Mesenchymal stem cell (in vitro differentiated cells and primary cell): ENCODE results near the gene SOWAHB.

Source experiments
- DNase-seq: peaks from one replicate; pipeline ENCODE4 v3.0.0-alpha.2; 2013
- H2AFZ ChIP-seq: one replicate; pipeline ENCODE4 v1.6.1; 2013; ENCODE audit warnings: low read depth, mild to moderate bottlenecking, control low read depth, inconsistent platforms, low read length, moderate library complexity
- H2AK5ac ChIP-seq: 2 replicates; pipeline ENCODE4 v1.6.1; 2013; ENCODE audit warnings: low read length, moderate library complexity, mild to moderate bottlenecking, inconsistent platforms; ENCODE audit not compliant: severe bottlenecking
- H2BK120ac ChIP-seq: one replicate; pipeline ENCODE4 v1.6.1; 2013; ENCODE audit warnings: low read depth, mild to moderate bottlenecking, inconsistent platforms, low read length, moderate library complexity
- H2BK12ac ChIP-seq, 2 experiments: one replicate each; pipeline ENCODE4 v1.6.1; 2013; ENCODE audit warnings: inconsistent platforms in 2 of 2, low read length in 2 of 2, mild to moderate bottlenecking in 2 of 2, moderate library complexity in 2 of 2, control low read depth in 1 of 2
- H2BK15ac ChIP-seq: one replicate; pipeline ENCODE4 v1.6.1; 2013; ENCODE audit warnings: mild to moderate bottlenecking, low read depth, inconsistent platforms; ENCODE audit not compliant: poor library complexity, severe bottlenecking
- H2BK5ac ChIP-seq: 2 replicates; pipeline ENCODE4 v1.6.1; 2013; ENCODE audit warnings: low read depth, mild to moderate bottlenecking, low read length, control low read depth, inconsistent platforms; ENCODE audit not compliant: poor library complexity, severe bottlenecking
- H3K14ac ChIP-seq, 2 experiments: one replicate each; pipeline ENCODE4 v1.6.1; 2013; ENCODE audit warnings: inconsistent platforms in 2 of 2, low read length in 2 of 2, control low read depth in 1 of 2, mild to moderate bottlenecking in 1 of 2, moderate library complexity in 1 of 2
- H3K18ac ChIP-seq, 2 experiments: one replicate each; pipeline ENCODE4 v1.6.1; 2013; ENCODE audit warnings: inconsistent platforms in 2 of 2, low read length in 2 of 2, control low read depth in 1 of 2, low read depth in 1 of 2, mild to moderate bottlenecking in 1 of 2
- H3K23ac ChIP-seq, 2 experiments: one replicate each; pipeline ENCODE4 v1.6.1; 2013; ENCODE audit warnings: inconsistent platforms in 2 of 2, low read length in 2 of 2, mild to moderate bottlenecking in 2 of 2, moderate library complexity in 2 of 2, control low read depth in 1 of 2
- H3K27ac ChIP-seq: 2 replicates; pipeline ENCODE4 v1.5.1; 2013; ENCODE audit warnings: mild to moderate bottlenecking, moderate library complexity, low read length, control low read depth, inconsistent platforms; ENCODE audit not compliant: poor library complexity, severe bottlenecking
- H3K27me3 ChIP-seq, 2 experiments: 2 replicates each; pipeline versions ENCODE4 v1.6.1 to v1.7.0; 2013; ENCODE audit warnings: low read length in 2 of 2, mild to moderate bottlenecking in 2 of 2, moderate library complexity in 2 of 2, control low read depth in 1 of 2, inconsistent platforms in 1 of 2; ENCODE audit not compliant: control insufficient read depth in 1 of 2, insufficient read depth in 1 of 2
- H3K36me3 ChIP-seq, 2 experiments: 2 replicates each; pipeline versions ENCODE4 v1.6.1 to v1.7.0; 2013; ENCODE audit warnings: low read length in 2 of 2, control low read depth in 1 of 2, inconsistent platforms in 1 of 2, low read depth in 1 of 2, mild to moderate bottlenecking in 1 of 2; ENCODE audit not compliant: insufficient read depth in 2 of 2, control insufficient read depth in 1 of 2
- H3K4ac ChIP-seq, 2 experiments: one replicate each; pipeline ENCODE4 v1.6.1; 2013; ENCODE audit warnings: inconsistent platforms in 2 of 2, low read length in 2 of 2, mild to moderate bottlenecking in 2 of 2, moderate library complexity in 2 of 2, control low read depth in 1 of 2, low read depth in 1 of 2
- H3K4me1 ChIP-seq: 2 replicates; pipeline ENCODE4 v1.6.1; 2013; ENCODE audit warnings: low read depth, low read length, control low read depth; ENCODE audit not compliant: control insufficient read depth, insufficient read depth
- H3K4me2 ChIP-seq: 2 replicates; pipeline ENCODE4 v1.6.1; 2013; ENCODE audit warnings: low read length, mild to moderate bottlenecking, inconsistent platforms; ENCODE audit not compliant: poor library complexity, severe bottlenecking
- H3K4me3 ChIP-seq, 2 experiments: 2 replicates each; pipeline versions ENCODE4 v1.5.1 to v1.7.0; 2013; ENCODE audit warnings: low read length in 2 of 2, mild to moderate bottlenecking in 2 of 2, control low read depth in 1 of 2, low read depth in 1 of 2; ENCODE audit not compliant: insufficient read depth in 1 of 2
- H3K79me1 ChIP-seq: replicated peaks from 2 replicates; pipeline ENCODE4 v1.6.1; 2013; ENCODE audit warnings: mild to moderate bottlenecking, control low read depth, low read length, inconsistent platforms; ENCODE audit not compliant: poor library complexity, severe bottlenecking
- H3K9ac ChIP-seq: 2 replicates; pipeline ENCODE4 v1.7.0; 2013; ENCODE audit warnings: mild to moderate bottlenecking, low read length, moderate library complexity
- H3K9me3 ChIP-seq: 2 replicates; pipeline ENCODE4 v1.7.0; 2013; ENCODE audit warnings: mild to moderate bottlenecking, low read length; ENCODE audit not compliant: control insufficient read depth
- H4K8ac ChIP-seq: one replicate; pipeline ENCODE4 v1.6.1; 2013; ENCODE audit warnings: inconsistent platforms, mild to moderate bottlenecking, low read length, moderate library complexity
- H4K91ac ChIP-seq: one replicate; pipeline ENCODE4 v1.6.1; 2013; ENCODE audit warnings: mild to moderate bottlenecking, low read length, inconsistent platforms
- WGBS: methylation state at CpG from one replicate; pipeline ENCODE4 v1.1.7; 2013; ENCODE audit warnings: mixed read lengths; 5-methylcytosine and 5-hydroxymethylcytosine counted together

SOWAHB gene

DNA sequence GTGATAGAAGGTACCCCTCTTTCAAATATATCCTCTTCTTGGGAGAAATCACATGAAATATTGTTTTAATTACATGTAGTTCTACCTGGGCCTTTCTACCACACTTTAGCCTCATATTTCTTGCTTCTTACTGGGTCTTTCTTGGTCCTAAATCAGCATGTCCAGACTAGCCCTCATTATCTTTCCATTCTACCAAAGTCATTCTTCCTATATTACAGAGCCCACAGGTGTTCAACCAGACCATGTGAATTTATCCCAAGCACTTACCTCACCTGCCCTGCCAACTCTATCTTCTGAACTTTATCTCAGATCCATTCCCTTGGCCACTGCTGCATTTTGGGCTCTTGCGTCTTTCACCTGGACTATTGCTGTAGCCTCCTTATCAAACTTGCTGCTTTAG is 11.8 kb upstream of the SOWAHB start:
- Histone ChIP-seq H3K27ac (no peak overlapping the region), H3K9ac (no peak overlapping the region), H3K4me3 (no peak overlapping the region), H3K4ac (no peak overlapping the region), H2AFZ (no peak overlapping the region), H4K91ac (no peak overlapping the region), H2BK12ac (no peak overlapping the region), H3K9me3 (no peaks in the 10 kb centered on the region), H2BK120ac (no peak overlapping the region), H2AK5ac (no peak overlapping the region), H3K27me3 (no peaks in the 10 kb centered on the region), H4K8ac (no peak overlapping the region), H2BK15ac (no peak overlapping the region), H2BK5ac (no peak overlapping the region), H3K18ac (no peak overlapping the region), H3K14ac (no peak overlapping the region), H3K4me2 (no peak overlapping the region), H3K79me1 (no peaks in the 10 kb centered on the region), H3K23ac (no peak overlapping the region), H3K36me3 (no peaks in the 10 kb centered on the region), H3K4me1 (no peaks in the 10 kb centered on the region)
- WGBS = 100% methylated on average over 1 of the region's 1 CpG
- DNase-seq = no peak

DNA sequence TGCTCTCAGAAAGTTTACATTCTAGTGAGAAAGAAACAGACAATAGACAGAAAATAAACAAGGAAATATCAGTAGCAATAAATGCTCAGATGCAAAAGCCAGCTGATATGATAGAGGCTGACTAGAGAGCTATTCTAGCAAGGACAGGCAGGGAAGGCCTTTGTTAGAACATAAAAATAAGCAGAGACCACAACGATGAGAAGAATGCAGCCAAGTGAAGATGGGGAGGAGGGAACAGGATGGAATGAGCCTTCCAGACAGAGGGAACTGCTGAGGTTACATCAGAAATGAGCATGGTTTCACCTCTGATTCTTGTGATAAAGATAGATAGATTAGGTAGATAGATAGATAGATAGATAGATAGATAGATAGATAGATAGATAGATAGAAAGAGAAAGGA is 7.6 kb upstream of the SOWAHB start:
- no peak overlapping the region for H3K23ac ChIP-seq
- peak overlapping the region; percentile 82 for H3K27ac ChIP-seq
- no peaks in the 10 kb centered on the region for H3K36me3 ChIP-seq
- H4K91ac ChIP-seq = no peak overlapping the region
- 14% methylated on average over 1 of the region's 1 CpG for WGBS
- H3K9me3 ChIP-seq = no peaks in the 10 kb centered on the region
- H3K9ac ChIP-seq = no peak overlapping the region
- no peak overlapping the region for H3K4me2 ChIP-seq
- no peak overlapping the region for H2AFZ ChIP-seq
- peaks cover 0 to 13% of the 10 kb centered on the region in 2 experiments for H3K27me3 ChIP-seq
- H3K14ac ChIP-seq = no peak overlapping the region
- H4K8ac ChIP-seq = no peak overlapping the region
- peak; percentile 70 for DNase-seq
- no peak overlapping the region for H2BK12ac ChIP-seq
- no peak overlapping the region for H3K4me3 ChIP-seq
- H3K4ac ChIP-seq = no peak overlapping the region
- H2AK5ac ChIP-seq = no peak overlapping the region
- H2BK5ac ChIP-seq = no peak overlapping the region
- H3K18ac ChIP-seq = no peak overlapping the region
- no peaks in the 10 kb centered on the region for H3K79me1 ChIP-seq
- H2BK120ac ChIP-seq = no peak overlapping the region
- no peak overlapping the region for H2BK15ac ChIP-seq
- H3K4me1 ChIP-seq = no peaks in the 10 kb centered on the region

DNA sequence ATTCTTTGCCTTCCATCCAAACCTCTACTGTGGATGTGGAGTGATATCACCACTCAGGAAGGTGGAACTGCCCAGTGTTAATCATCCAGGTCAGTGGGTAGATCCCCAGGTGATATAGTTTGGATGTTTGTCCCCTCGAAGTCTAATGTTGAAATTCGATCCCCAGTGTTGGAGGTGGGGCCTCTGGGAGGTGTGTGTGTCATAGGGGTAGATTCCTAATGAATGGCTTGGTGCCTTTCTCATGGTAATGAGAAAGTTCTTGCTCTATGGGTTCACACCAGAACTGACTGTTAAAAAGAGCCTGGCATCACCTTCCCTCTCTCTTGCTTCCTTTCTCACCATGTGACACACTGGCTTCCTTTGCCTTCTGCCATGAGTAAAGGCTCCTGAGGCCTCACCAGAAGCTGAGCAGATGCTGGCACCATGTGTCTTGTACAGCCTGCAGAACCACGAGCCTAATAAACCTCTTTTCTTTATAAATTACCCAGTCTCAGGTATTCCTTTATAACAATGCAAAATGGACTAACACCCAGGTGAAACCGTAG is 6.8 kb upstream of the SOWAHB start:
- WGBS = 84% methylated on average over 3 of the region's 4 CpGs
- Histone ChIP-seq H3K9me3 (no peaks in the 10 kb centered on the region), H3K23ac (no peak overlapping the region)

DNA sequence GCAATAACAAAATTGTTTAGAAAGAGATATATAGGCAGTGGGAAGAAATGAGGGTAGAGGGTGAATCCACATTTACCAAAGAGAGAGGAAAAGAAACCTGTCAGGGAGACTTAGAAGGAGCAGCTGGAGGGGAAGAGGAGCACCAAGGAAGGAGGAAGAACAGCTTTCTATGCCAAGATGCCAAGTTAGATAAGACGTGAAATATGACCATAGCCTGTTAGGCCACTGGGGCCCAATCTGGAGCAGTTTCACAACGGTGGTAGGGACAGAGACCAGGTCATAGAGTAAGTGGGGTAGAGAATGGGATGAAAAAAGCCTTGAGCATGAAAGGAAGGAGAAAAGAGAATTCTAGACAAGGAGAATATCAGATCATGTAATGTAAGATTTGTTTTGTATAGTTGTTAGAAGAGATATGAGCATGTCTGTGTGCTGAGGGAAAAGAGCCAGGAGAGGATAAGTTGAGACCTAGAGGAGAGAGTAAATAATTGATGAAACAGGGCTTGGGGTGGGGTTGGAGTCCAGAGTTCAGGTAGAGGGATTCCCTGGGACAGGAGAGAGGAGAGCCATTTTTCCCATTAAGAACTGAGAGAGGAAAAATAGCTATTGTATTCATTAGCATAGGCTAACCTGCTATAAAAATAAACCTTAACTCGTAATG is 4.4 kb upstream of the SOWAHB start:
- H3K4ac ChIP-seq = no peak overlapping the region
- H2BK12ac ChIP-seq = no peak overlapping the region
- no peak overlapping the region for H3K18ac ChIP-seq
- no peak for DNase-seq
- no peak overlapping the region for H3K23ac ChIP-seq
- no peak overlapping the region for H3K27ac ChIP-seq
- H2BK120ac ChIP-seq = no peak overlapping the region
- H3K36me3 ChIP-seq = no peaks in the 10 kb centered on the region
- H3K4me3 ChIP-seq = no peak overlapping the region
- no peak overlapping the region for H2BK15ac ChIP-seq
- no peak overlapping the region for H3K9ac ChIP-seq
- H3K14ac ChIP-seq = no peak overlapping the region
- peaks cover 0 to 42% of the 10 kb centered on the region in 2 experiments for H3K27me3 ChIP-seq
- no peak overlapping the region for H2AK5ac ChIP-seq
- H4K91ac ChIP-seq = no peak overlapping the region
- no peaks in the 10 kb centered on the region for H3K9me3 ChIP-seq
- H3K4me1 ChIP-seq = peaks cover 5% of the 10 kb centered on the region
- 75% methylated on average over 3 of the region's 3 CpGs for WGBS
- no peak overlapping the region for H2BK5ac ChIP-seq
- H4K8ac ChIP-seq = no peak overlapping the region
- no peak overlapping the region for H3K4me2 ChIP-seq
- H2AFZ ChIP-seq = no peak overlapping the region
- H3K79me1 ChIP-seq = no peaks in the 10 kb centered on the region

More for the DNA sequence above, 6.8 kb upstream of the SOWAHB start:
- Histone ChIP-seq H3K4ac (peak overlapping the region; percentile 32 to 46), H3K14ac (no peak overlapping the region), H3K9ac (no peak overlapping the region), H3K4me3 (no peak overlapping the region), H2BK120ac (peak overlapping the region; percentile 64), H4K8ac (no peak overlapping the region), H3K36me3 (no peaks in the 10 kb centered on the region), H3K27me3 (peaks cover 0 to 18% of the 10 kb centered on the region in 2 experiments), H3K18ac (peak overlapping the region in 1 of 2 experiments; percentile 80), H2BK12ac (peak overlapping the region; percentile 38 to 65), H4K91ac (peak overlapping the region; percentile 18), H3K4me2 (no peak overlapping the region), H3K79me1 (no peaks in the 10 kb centered on the region), H3K4me1 (no peaks in the 10 kb centered on the region), H2BK15ac (no peak overlapping the region), H3K27ac (peak overlapping the region; percentile 82), H2BK5ac (peak overlapping the region; percentile 5), H2AK5ac (peak overlapping the region; percentile 66), H2AFZ (no peak overlapping the region)
- DNase-seq = no peak
